ENCODE data around the gene HEXD.
A peak's percentile ranks its signal among the peaks of the same experiment; 100 is the strongest.
"Not testable (repeated sequence)": the region's sequence is repeated elsewhere in the genome, so short reads cannot be mapped to it uniquely, and the experiment has no call there.

HEXD gene

DNA sequence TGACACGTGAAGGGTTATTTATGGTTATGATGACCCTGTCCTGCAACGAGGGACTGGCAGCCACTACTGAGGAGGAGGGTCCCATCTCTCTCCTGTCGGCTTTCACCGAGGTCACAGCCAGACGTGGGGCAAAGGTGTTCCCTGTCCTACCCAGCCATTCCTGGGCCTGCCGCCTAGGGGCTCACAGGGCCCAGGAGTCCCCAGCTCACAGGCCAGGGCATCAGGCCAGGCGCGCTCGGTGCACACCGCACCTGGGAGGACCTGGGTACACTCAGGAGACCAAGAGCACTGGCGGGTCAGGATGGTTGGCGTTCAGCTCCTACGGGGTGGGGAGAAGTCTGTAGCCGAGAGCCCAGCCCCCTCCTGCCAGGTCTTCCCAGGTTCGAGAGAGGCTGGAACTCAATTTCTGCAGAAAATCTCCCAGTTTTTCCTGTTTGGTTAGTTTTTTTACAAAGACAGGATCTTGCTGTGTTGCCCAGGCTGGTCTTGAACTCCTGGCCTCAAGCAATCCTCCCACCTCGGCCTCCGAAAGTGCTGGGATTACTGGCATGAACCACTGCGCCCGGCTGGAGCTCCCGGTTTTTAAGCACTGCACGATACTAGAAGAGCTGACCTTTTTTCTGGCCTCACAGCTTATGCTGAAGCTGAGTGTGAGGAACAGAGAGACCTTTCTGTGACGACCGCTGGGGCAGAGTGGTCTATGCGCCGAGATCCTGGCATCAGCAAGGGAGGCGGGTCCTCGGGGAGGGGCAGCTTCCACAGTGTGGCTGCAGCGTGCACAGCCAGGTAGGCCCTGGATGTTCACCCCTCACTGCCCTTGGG is 24.7 kb downstream of the HEXD start:
- DNase-seq: no peak

DNA sequence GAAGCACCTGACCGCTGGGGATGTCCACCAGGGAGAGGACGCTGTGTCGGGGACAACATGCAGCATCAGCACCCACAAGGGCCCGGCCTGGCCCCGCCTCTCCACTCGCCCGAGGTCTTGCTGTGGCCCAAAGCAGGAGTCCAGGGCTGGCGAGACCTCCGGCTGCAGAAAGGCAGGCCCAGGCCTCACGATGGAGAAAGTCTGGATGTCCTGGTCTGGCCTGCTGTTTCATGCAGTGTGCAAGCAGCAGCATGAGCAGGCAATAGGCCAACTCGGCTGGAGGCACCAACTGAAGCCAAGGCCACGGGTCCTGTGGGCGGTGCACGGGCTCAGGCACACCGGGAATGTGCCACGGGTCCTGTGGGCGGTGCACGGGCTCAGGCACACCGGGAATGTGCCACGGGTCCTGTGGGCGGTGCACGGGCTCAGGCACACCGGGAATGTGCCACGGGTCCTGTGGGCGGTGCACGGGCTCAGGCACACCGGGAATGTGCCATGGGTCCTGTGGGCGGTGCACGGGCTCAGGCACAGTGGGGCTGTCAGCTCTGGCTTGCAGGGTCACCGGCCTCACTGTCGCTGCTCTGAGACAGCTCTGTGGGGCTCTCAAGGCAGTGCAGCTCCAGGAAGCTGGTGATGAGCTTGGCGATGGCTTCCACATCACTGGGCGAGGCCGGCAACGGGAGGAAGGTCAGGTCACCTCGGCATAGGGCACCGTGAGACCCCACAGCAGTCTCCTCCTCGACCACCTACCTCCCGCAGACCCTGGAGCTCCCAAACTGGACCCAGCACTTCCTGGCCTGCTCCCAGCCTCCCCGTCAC is 25.5 kb downstream of the HEXD start:
- DNase-seq: no peak

DNA sequence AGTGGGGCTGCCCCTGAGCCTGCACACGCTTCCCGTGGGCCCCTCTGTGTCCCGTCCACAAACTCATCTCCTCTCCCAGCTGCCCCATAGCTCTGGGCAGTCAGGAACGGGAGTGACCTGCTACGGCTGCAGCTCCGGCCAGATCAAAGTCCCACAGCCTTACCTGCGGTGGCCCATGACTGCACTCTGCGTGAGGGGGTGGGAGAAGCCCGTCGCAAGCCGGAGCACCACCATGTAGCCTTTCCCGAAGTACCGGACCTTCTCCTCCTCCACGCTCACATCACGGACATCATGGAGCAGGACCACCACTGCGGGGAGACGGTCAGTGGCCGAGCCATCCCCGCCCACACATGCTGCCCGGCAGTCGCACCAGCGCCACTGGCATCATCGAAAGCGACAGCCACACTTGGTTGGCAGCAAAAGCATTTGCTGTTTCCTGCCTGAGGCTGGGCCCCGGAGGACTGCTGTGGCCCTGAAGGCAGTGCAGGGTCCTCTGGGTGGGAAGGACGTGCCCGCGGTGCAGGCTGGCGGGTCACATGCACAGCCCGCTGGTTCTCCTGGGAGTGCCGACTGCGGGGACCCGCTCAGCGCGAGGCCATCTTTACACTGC is 26.2 kb downstream of the HEXD start:
- DNase-seq: no peak

DNA sequence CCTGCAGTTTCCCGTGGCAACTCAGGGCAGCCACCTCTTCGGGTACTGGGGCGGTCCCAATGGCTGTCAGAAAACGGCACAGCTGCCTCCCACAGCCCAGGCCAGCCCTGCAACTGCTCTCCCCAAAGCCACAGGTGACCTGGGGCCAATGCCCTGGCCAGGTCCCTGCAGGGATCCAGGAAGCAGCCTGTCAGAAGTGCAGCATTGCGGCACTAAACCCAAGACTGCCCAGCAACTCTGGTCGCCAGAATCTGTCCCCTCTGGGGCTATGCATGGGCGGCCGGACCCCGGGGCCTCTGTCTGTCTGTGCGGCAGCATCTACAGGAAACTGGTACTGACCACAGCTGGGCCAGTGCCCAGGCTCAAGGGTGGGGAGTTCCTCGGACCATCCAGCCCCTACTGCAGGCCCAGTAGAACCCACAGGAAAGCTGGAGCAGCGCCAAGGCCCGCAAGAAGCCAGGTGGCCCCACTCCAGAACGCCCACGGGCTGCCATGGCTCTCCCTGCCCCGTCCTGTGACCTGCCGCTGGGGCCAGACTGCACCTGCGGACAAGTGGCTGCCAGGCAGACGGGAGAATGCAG is 26.9 kb downstream of the HEXD start:
- no peak for DNase-seq

DNA sequence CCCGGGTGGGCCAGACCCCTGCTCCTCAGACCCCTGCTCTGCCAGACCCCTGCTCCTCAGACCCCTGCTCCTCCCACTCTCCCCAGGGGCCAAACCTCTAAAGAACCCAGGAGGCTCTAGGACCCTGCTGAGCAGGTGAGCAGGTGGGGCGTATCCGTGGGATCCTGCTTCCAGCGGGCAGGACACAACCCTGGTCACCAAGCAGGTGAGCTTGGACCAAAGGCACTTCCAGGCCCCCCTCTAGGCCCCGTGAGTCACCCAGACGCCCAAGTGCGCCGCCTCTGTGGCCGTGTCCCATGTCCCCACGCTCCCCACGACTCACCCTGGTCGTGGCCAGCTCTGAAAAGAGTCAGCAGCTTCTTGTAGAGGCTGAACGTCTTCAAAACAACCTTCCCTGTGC is 27.4 kb downstream of the HEXD start:
- DNase-seq: no peak

DNA sequence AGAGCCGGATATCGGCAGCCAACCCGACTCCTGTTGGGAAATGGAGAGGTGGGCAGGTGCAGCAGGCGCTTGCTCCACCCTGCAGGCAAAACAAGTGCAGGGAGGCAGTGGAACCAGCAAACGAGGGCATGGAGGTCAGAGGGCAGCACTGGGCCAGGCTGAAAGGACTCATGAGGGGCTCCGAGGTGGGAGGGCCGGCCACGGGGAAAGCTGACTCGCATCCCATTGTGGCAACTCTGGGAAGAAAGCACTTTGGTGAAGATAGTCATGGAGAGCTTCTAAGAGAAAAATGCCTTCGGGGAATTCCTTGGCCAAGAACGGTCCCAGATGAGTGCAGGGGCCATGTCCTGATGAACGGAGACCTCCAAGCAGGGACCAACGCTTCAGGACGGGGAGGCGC is 28.0 kb downstream of the HEXD start:
- DNase-seq: no peak

DNA sequence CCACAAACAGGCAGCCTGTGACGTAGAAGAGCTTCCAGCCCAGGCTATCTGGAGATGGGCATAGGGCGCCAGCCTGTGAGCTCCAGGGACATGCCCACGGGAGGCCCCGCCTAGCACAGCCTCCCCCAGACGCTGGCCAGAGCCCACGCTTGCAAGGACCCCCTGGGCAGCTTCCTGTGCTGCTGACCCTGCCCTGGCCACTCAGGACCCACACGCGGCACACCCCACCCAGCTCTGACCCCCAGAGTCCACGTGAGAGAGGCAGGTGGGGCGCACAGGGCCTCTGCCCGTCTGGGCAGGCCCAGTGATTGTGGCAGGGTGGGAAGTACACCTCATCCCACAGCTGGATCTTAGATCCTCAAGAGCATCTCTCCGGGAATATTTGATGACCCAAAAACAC is 28.5 kb downstream of the HEXD start:
- DNase-seq: no peak

DNA sequence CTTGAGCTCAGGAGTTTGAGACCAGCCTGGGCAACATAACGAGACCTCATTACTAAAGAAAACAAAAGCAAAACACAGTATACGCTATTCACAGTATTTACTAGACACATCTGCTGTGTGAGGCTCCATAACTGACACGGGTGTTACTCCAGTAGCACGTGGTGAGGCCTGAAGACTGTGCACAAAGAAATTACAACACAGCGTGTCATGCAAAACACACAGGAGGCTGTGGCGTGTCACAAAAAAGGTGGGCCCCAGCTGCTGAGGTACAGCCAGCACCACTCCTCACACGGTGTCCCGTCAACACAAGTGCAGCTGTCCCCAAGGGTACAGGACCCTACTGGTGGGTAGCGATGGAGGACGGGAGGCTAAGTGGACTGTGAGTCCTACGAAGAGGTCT is 29.7 kb downstream of the HEXD start:
- DNase-seq: no peak

DNA sequence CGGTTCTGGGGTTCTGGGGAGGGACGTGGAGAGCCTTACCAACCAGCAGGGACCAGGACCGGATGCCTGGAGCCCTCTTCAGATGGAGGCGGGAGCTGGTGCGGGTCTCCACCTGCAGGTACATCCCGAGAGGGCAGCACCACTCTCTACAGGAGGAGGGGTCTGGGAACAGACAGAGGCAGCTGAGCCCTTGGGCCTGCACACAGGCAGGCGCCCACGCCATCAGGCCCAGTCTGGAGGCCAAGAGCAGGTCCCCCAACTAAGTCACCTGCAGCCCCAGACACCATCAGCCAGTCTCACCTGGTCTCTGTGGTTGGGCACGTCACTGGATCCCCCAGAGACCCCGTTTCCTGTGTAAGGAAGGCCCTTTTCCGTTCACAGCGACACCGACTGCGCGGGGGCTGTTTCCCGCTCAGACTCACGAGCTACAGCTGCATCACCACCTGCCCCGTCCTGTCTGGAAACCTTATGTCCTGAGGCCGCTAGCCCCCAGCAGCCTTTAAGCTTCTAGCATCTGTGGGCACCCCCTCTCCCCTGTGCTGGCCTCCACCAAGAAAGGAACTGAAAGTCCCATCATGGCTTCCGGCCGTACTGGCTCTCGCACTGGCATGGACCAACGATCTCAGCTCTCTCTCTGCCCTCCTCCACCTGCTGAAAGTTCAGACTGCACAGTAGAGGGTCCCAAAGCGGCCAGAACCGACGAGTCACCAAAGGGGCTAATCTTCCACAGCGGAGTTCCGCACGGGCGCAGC is 31.2 kb downstream of the HEXD start:
- DNase-seq: peak; percentile 83

DNA sequence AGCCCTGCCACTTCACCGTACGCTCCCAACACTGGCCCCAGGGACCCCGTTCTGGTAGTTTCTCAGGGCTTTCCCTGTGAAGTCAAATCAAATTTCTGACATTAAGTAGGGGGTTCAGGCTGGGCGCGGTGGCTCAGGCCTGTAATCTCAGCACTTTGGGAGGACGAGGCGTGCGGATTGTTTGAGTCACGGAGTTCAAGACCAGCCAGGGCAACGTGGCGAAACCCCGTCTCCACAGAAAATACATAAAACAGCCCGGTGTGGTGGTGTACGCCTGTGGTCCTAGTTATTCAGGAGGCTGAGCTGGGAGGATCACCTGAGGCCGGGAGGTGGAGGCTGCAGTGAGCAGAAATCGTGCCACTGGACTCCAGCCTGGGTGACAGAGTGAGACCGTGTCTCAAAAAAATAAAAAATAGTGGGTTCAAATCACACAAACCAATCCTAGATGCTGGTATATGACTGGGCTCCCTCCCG is 31.8 kb downstream of the HEXD start:
- no peak for DNase-seq

DNA sequence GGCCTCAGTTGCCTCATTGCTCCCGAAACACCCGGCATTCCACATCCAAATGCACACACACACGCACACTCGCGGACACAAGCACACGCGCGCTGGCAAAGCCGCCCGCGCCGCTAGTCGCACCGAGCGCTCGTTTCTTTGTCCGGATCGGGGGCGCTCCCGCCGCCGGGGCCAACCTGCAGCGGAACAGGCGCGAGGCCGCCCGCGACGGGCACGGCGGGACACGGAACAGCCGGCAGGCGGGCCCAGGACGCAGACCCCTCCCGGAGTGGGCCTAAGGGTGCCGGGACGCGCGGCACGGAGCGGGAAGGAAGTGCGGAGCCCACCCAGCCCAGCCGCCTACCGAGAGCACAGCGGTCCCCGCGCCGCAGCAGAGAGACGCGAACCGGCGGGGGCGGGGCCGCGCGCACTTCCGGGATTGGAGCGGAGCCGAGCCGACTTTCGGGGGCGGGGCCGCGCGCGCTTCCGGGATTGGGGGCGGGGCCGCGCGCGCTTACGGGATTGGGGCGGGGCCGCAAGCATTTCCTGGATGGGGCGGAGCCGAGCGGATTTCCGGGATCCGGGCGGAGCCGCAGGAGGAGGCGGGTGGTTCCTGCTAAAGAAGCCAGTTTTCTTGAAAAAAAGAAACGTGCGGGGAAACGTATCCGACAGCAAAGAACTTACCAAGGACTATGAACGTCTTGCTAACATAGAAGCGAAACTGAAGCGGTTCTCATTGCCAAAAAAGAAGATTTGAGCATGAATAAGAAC is 32.4 kb downstream of the HEXD start, which contains the start of gene CYBC1:
TSS of gene CYBC1 (minus strand) at position 396 of the 750 bp plus-strand sequence. CDS start 1,498 bp downstream, outside the sequence.
- DNase-seq: peak; percentile 94

DNA sequence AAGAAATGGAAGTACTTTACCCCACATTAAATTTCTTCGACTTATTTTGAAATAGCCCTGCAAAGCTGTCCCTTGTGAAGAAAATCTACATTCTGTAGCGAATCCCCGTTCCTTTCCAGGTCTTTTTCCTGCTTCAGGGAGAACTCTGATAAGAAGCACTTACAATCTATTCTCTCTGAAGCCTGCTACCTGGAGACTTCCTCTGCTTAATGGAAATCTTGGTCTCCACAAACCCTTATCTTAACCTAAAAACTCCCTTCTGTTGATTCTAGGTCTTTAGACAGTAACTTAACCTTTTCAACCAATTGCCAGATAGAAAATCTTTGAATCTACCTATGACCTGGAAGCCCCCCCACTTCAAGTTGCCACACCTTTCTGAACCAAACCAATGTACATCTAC is 34.0 kb downstream of the HEXD start:
- no peak for DNase-seq

DNA sequence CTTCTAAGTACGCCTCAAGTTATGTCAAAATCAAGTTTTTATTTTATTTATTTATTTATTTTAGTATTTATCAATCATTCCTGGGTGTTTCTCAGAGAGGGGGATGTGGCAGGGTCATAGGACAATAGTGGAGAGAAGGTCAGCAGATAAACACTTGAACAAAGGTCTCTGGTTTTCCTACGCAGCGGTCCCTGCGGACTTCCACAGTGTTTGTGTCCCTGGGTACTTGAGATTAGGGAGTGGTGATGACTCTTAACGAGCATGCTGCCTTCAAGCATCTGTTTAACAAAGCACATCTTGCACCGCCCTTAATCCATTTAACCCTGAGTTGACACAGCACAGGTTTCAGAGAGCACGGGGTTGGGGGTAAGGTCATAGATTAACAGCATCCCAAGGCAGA is 35.0 kb downstream of the HEXD start:
- not testable (repeated sequence) for DNase-seq

DNA sequence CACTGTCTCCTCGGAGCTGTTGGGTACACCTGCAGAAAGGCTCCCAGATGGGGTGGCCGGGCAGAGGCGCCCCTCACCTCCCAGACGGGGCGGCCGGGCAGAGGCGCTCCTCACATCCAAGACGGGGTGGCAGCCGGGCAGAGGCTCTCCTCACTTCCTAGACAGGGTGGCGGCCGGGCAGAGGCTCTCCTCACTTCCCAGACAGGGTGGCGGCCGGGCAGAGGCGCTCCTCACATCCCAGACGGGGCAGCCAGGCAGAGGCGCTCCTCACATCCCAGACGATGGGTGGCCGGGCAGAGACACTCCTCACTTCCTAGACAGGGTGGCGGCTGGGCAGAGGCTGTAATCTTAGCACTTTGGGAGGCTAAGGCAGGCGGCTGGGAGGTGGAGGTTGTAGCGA is 35.6 kb downstream of the HEXD start:
- not testable (repeated sequence) for DNase-seq

DNA sequence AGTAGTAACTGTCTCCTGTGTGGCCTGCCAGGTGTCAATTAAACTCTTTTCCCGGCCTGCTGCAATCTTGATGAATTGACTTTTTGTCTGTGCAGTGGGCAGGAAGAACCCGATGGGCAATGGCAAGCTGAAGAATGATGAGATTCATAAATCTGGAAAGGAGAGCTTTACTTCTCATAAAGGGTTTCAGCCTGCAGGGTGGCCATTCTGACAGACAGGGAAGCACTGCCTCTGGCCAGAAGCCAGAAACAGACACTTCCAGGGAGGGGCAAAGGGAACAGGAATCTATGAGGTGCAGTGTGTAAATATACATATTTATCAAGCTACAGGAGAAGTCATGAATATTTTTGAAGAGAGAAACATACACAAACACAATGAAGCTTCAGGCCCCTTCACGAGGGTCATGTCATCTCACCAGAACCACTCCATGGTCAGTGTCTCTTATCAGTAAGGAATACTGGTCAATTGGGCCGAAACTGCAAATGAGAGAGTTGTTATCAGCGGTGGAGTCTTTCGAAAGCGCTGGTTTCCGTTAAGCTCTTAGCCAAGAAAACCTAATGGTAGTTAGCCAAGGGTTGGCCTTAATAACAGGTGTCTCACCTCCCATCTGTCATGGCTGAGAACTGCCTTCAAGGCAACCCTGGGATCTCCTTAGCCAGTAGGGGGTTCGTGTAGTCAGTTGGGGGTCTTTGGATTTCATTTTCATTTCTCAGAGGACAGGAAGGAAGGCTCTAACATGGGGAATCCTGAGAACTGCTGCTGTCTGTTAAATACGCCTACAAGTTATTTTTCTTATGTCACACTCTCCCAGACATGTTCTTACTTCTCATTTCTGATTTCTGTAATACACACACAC is 39.2 kb downstream of the HEXD start:
- DNase-seq: peak; percentile 66

DNA sequence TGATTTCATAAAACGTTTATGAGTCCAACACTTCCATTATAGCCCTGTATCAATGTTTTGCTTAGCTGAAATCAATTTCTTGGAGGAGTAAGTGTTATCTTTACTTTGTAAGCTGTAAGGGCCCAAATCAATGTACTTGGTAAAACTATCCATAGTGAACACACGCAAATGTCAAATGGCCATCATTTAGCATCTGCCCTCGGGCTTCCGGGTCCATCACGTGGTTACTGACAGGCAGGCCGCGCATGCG is 39.7 kb downstream of the HEXD start:
- DNase-seq: peak; percentile 92

DNA sequence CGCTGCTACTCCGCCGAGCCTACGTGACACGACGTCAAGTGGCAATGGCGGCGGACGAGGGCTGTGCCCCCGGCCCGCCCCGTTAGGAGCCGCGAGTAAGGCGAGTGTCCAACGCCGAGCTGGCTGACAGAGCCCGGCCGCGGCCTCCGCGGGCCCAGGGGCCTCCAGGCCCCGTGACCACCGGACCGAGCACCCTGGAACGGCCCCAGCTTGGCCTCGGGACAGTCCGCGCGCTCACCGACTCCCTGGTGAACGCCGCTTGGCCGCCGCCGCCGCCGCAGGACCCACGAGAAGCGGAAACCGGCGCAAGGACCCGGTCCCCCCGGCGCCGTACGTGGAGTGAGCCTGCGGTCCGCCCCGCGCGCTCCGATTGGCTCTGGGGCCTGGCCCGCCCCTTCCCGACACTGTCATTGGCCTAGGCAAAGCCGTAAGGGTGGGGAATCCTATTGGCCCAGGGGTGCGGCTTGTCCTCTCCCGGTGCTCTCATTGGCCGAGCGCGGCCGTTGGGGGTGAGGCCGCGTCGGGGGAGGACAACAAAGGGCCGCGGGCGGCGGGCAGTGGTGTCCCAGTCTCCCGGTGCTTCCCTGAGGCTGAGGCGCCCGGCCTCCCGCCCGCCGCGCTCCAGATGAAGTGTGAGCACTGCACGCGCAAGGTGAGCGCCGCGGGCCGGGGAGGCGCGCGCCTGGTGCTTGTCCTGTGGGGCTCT is 40.2 kb downstream of the HEXD start, which contains the start of gene NARF:
TSS of gene NARF (plus strand) at position 563 of the 706 bp plus-strand sequence. CDS start at position 626, 63 bp downstream.
- DNase-seq: peak; percentile 97

DNA sequence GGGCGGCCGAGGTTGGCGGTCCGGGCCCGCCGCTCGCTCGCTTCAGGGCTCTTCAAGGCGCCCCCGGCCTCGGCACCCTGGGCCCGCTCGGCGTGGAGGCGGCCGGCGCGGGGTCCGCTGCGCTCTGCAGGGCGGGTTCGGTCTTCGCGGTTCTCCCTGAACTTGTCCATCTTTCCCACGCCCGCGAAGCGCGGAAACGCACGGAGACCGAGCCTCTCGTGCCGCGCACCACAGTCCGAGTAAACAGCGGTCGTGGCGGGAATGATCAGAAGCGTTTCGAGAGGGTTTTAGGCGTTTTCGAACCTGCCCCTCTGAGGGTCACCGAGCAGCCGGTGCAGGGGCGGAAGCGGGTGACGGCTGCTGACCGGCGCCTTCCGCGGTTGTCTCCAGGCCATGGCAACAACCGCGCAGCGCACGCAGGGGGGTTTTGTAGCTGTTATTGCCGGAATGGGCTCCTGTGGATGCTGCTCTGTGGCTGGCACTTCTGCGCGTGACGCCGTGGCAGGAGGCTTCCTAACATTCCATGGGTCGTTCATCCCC is 40.8 kb downstream of the HEXD start:
- no peak for DNase-seq

DNA sequence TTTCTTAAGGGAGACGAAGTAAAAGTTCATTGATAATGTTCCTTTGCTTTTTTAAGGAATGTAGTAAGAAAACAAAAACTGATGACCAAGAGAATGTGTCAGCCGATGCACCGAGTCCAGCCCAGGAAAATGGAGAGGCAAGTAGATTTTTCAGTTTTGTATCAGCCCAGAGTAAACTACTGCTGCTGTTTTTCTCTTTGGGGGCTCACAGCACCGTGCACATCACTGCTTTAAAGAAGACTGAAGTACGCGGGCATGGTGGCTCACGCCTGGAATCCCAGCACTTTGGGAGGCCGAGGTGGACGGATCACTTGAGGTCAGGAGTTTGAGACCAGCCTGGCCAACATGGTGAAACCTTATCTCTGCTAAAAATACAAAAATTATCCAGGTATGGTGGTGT is 41.8 kb downstream of the HEXD start:
- not testable (repeated sequence) for DNase-seq
